CD14-positive monocyte (primary cell): ENCODE measurements around the gene SERPINB12. TPM values are rescaled to one million over a fixed set of nuclear protein-coding genes. Genes with fewer than 3 reads are reported as not detected.

Source experiments
- DNase-seq, 3 donors: peaks; one replicate each; pipeline ENCODE4 v3.0.0-alpha.2; 2011 to 2022
- H2AFZ ChIP-seq: 2 replicates; pipeline ENCODE4 v1.6.0; 2012; ENCODE audit warnings: mild to moderate bottlenecking, low read depth, low read length, inconsistent platforms; ENCODE audit not compliant: insufficient read depth, poor library complexity, severe bottlenecking
- H3K27ac ChIP-seq, 2 donors: 1 replicate in 1 of 2; 2 replicates in 1 of 2; pipeline ENCODE4 v1.5.1; 2012 to 2013; ENCODE audit warnings: low read length in 2 of 2, control low read depth in 1 of 2, inconsistent platforms in 1 of 2, low read depth in 1 of 2, mild to moderate bottlenecking in 1 of 2
- H3K27me3 ChIP-seq, 2 donors: one replicate each; pipeline versions ENCODE4 v1.6.0 to v1.6.1; 2011 to 2013; ENCODE audit warnings: low read length in 2 of 2; ENCODE audit not compliant: control insufficient read depth in 2 of 2, insufficient read depth in 2 of 2
- H3K36me3 ChIP-seq, 2 donors: replicated peaks in 1 of 2; 1 replicate in 1 of 2; 2 replicates in 1 of 2; pipeline versions ENCODE4 v1.5.1 to v1.6.1; 2012 to 2013; ENCODE audit warnings: low read length in 2 of 2, control low read depth in 1 of 2, inconsistent platforms in 1 of 2, mild to moderate bottlenecking in 1 of 2; ENCODE audit not compliant: insufficient read depth in 2 of 2, control insufficient read depth in 1 of 2
- H3K4me1 ChIP-seq, 2 donors: 1 replicate in 1 of 2; 2 replicates in 1 of 2; pipeline versions ENCODE4 v1.5.1 to v1.6.1; 2012 to 2013; ENCODE audit warnings: low read length in 2 of 2, control low read depth in 1 of 2, inconsistent platforms in 1 of 2, mild to moderate bottlenecking in 1 of 2, moderate library complexity in 1 of 2; ENCODE audit not compliant: insufficient read depth in 2 of 2, control insufficient read depth in 1 of 2
- H3K4me2 ChIP-seq: replicated peaks from 2 replicates; pipeline ENCODE3; 2012; ENCODE audit warnings: low read length, moderate library complexity, mild to moderate bottlenecking; ENCODE audit not compliant: poor library complexity, severe bottlenecking; ENCODE audit errors: extremely low read depth
- H3K4me3 ChIP-seq, 3 experiments: fragments of 200-600 bp in 1 of 3; sonication (generic) in 1 of 3; replicated peaks in 1 of 3; 1 replicate in 2 of 3; 2 replicates in 1 of 3; pipeline ENCODE4 v1.5.1; 2011 to 2013; ENCODE audit warnings: low read length in 3 of 3, mild to moderate bottlenecking in 3 of 3, control low read depth in 2 of 3, low read depth in 2 of 3, inconsistent platforms in 1 of 3, moderate library complexity in 1 of 3
- H3K79me2 ChIP-seq: 2 replicates; pipeline ENCODE4 v1.6.0; 2012; ENCODE audit warnings: mild to moderate bottlenecking, control low read depth, inconsistent platforms, low read length, moderate library complexity; ENCODE audit not compliant: insufficient read depth
- H3K9ac ChIP-seq: 2 replicates; pipeline ENCODE4 v1.6.0; 2017; ENCODE audit warnings: low read length, mild to moderate bottlenecking; ENCODE audit not compliant: insufficient read depth, poor library complexity, severe bottlenecking
- H3K9me3 ChIP-seq, 2 donors: replicated peaks in 1 of 2; 1 replicate in 1 of 2; 2 replicates in 1 of 2; pipeline versions ENCODE4 v1.5.1 to v1.6.1; 2012 to 2013; ENCODE audit warnings: low read length in 2 of 2, control low read depth in 1 of 2; ENCODE audit not compliant: control insufficient read depth in 1 of 2, insufficient read depth in 1 of 2
- H4K20me1 ChIP-seq: 2 replicates; pipeline ENCODE4 v1.6.0; 2012; ENCODE audit warnings: mild to moderate bottlenecking, low read length, control low read depth, moderate library complexity; ENCODE audit not compliant: insufficient read depth
- H3K27ac Mint-ChIP-seq, 7 donors: one replicate each; pipeline ENCODE4 v1.8.0; 2020; ENCODE audit warnings: mild to moderate bottlenecking in 7 of 7, mixed read lengths in 7 of 7, moderate library complexity in 6 of 7, inconsistent platforms in 2 of 7
- H3K27me3 Mint-ChIP-seq, 3 donors: one replicate each; pipeline ENCODE4 v1.8.0; 2021 to 2022; ENCODE audit warnings: low read depth in 3 of 3, mild to moderate bottlenecking in 3 of 3, mixed read lengths in 3 of 3, moderate library complexity in 3 of 3, inconsistent platforms in 1 of 3
- H3K36me3 Mint-ChIP-seq, 2 donors: one replicate each; pipeline ENCODE4 v1.8.0; 2020; ENCODE audit warnings: mixed read lengths in 2 of 2, inconsistent platforms in 1 of 2, mild to moderate bottlenecking in 1 of 2
- H3K4me1 Mint-ChIP-seq: one replicate; pipeline ENCODE4 v1.8.0; 2020; ENCODE audit warnings: mild to moderate bottlenecking, mixed read lengths
- H3K4me3 Mint-ChIP-seq, 2 donors: one replicate each; pipeline ENCODE4 v1.8.0; 2020; ENCODE audit warnings: mild to moderate bottlenecking in 2 of 2, mixed read lengths in 2 of 2, moderate library complexity in 1 of 2
- H3K9me3 Mint-ChIP-seq, 7 donors: one replicate each; pipeline ENCODE4 v1.8.0; 2020 to 2022; ENCODE audit warnings: mixed read lengths in 7 of 7, mild to moderate bottlenecking in 6 of 7, moderate library complexity in 6 of 7, inconsistent platforms in 2 of 7
- WGBS: methylation state at CpG from one replicate; pipeline ENCODE4 v1.1.5; 2013; ENCODE audit warnings: missing lambda C conversion rate; ENCODE audit not compliant: insufficient coverage; 5-methylcytosine and 5-hydroxymethylcytosine counted together
- intact Hi-C, 2 donors: fragments of 100-400 bp; cut with micrococcal nuclease; formaldehyde crosslinking; loops; one replicate each; pipeline versions ENCODE4 v1.15.0 to v1.15.1; 2023
- polyA plus RNA-seq, 3 donors: library from polyadenylated mRNA; depleted of rRNA in 1 of 3; unstranded in 2 of 3; stranded (reverse) in 1 of 3; fragments of 300-500 nt in 2 of 3; fragments of >200 nt in 1 of 3; fragmentation: Illumina TruSeq in 2 of 3; gene quantifications; 1 replicate in 2 of 3; 2 replicates in 1 of 3; pipeline ENCODE4 v1.2.3, GENCODE V29; 2012 to 2021
- TF ChIP-seq, protein P1 (sequence below): fragments of 200-600 bp; IDR thresholded peaks from one replicate; pipeline ENCODE4 v1.8.0; 2022; ENCODE audit warnings: antibody characterized with exemption, mild to moderate bottlenecking

The SERPINB12 gene
- polyA plus RNA-seq, 3 donors, result not detected

DNA sequence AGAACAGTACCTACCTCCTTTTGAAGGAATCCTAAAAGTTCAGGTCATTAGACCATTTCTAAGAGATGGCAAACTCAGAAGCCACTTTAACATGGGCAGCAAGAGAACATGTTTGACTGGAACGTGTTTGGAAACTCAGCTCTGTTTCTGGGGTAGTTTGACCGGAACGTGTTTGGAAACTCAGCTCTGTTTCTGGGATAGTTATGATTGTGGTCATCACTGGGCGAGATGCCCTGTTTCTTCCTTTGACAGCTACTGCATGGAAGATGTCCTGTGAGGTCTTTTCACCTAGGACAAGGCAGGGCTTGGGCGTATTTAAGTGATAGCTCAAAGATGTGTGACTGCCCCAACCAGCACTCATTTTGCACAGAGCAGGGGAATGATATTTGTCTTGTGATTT is 25.1 kb downstream of the SERPINB12 start:
- no peaks in the 10 kb centered on the region for H3K9me3 Mint-ChIP-seq
- no peak overlapping the region for H3K27ac Mint-ChIP-seq
- H3K4me2 ChIP-seq, result no peak overlapping the region
- no peaks in the 10 kb centered on the region for H4K20me1 ChIP-seq
- TF ChIP-seq, protein P1, sequence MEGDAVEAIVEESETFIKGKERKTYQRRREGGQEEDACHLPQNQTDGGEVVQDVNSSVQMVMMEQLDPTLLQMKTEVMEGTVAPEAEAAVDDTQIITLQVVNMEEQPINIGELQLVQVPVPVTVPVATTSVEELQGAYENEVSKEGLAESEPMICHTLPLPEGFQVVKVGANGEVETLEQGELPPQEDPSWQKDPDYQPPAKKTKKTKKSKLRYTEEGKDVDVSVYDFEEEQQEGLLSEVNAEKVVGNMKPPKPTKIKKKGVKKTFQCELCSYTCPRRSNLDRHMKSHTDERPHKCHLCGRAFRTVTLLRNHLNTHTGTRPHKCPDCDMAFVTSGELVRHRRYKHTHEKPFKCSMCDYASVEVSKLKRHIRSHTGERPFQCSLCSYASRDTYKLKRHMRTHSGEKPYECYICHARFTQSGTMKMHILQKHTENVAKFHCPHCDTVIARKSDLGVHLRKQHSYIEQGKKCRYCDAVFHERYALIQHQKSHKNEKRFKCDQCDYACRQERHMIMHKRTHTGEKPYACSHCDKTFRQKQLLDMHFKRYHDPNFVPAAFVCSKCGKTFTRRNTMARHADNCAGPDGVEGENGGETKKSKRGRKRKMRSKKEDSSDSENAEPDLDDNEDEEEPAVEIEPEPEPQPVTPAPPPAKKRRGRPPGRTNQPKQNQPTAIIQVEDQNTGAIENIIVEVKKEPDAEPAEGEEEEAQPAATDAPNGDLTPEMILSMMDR, result no peak
- intact Hi-C loops, result no loop called here
- no peaks in the 10 kb centered on the region for H3K9me3 ChIP-seq
- peaks cover 2 to 7% of the 10 kb centered on the region in 2 donors for H3K4me1 ChIP-seq
- DNase-seq, result no peak
- H3K36me3 Mint-ChIP-seq, result no peaks in the 10 kb centered on the region
- 91% methylated on average over 3 of the region's 5 CpGs for WGBS
- H3K36me3 ChIP-seq, result no peaks in the 10 kb centered on the region
- peaks cover 7% of the 10 kb centered on the region for H3K4me1 Mint-ChIP-seq
- H3K79me2 ChIP-seq, result no peaks in the 10 kb centered on the region
- no peak overlapping the region for H3K4me3 Mint-ChIP-seq
- H2AFZ ChIP-seq, result no peak overlapping the region
- H3K27me3 ChIP-seq, result no peaks in the 10 kb centered on the region
- H3K4me3 ChIP-seq, result no peak overlapping the region
- peaks cover 0 to 9% (median 4%) of the 10 kb centered on the region in 3 donors for H3K27me3 Mint-ChIP-seq
- H3K9ac ChIP-seq, result no peak overlapping the region
- no peak overlapping the region for H3K27ac ChIP-seq

DNA sequence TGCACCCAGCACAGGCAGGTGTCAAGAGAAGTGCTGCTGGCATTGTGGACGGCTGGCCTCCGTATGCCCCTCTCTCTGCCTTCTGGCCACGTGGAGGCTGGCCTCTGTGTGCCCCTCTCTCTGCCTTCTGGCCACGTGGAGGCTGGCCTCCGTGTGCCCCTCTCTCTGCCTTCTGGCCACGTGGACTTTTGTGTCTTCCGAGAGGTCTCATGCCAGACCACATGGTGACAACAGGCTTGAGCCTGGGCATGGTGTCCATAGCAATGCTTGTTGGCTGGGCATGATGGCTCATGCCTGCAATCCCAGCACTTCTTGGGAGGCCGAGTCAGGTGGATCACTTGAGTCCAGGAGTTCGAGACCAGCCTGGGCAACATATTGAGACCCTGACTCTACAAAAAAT is 25.7 kb downstream of the SERPINB12 start:
- intact Hi-C loops, result no loop called here
- H3K36me3 Mint-ChIP-seq, result no peaks in the 10 kb centered on the region
- H3K4me3 Mint-ChIP-seq, result no peak overlapping the region
- Histone ChIP-seq H3K4me3 (no peak overlapping the region), H3K4me1 (peaks cover 0 to 2% of the 10 kb centered on the region in 2 donors), H3K79me2 (no peaks in the 10 kb centered on the region), H3K9me3 (no peaks in the 10 kb centered on the region), H3K27me3 (no peaks in the 10 kb centered on the region), H3K4me2 (no peak overlapping the region), H4K20me1 (no peaks in the 10 kb centered on the region), H3K27ac (no peak overlapping the region), H3K9ac (no peak overlapping the region), H2AFZ (no peak overlapping the region), H3K36me3 (no peaks in the 10 kb centered on the region)
- TF ChIP-seq, protein P1, result no peak
- H3K4me1 Mint-ChIP-seq, result peaks cover 1% of the 10 kb centered on the region
- H3K27me3 Mint-ChIP-seq, result peaks cover 0 to 11% (median 4%) of the 10 kb centered on the region in 3 donors
- no peak for DNase-seq
- H3K27ac Mint-ChIP-seq, result peak overlapping the region in 1 of 7 donors; percentile 77
- 90% methylated on average over 9 of the region's 9 CpGs for WGBS
- H3K9me3 Mint-ChIP-seq, result no peaks in the 10 kb centered on the region
